ENCODE data around the gene CHD3.
"Not testable (repeated sequence)": the region's sequence is repeated elsewhere in the genome, so short reads cannot be mapped to it uniquely, and the experiment has no call there.

The CHD3 gene

GRCh38 chr17:7850701-7851437 lies 37.7 kb upstream of the CHD3 start:
- DNase-seq, result no peak

GRCh38 chr17:7851438-7852261 lies 36.9 kb upstream of the CHD3 start:
- DNase-seq, result peak; percentile 92

GRCh38 chr17:7852262-7852670 lies 36.3 kb upstream of the CHD3 start:
- DNase-seq, result no peak

GRCh38 chr17:7852919-7853690 lies 35.5 kb upstream of the CHD3 start:
- no peak for DNase-seq

- no peak for DNase-seq
These were observed 34.9 kb upstream of the CHD3 start for GRCh38 chr17:7853691-7854038.

- DNase-seq, result no peak
These were observed 34.4 kb upstream of the CHD3 start for GRCh38 chr17:7854078-7854777.

GRCh38 chr17:7854851-7855659 lies 33.5 kb upstream of the CHD3 start, which contains the start of gene TMEM88:
TMEM88 (plus strand) TSS chr17:7855066; CDS start chr17:7855075, 9 bp downstream.
- peak; percentile 61 for DNase-seq

GRCh38 chr17:7855660-7856010 lies 33.0 kb upstream of the CHD3 start:
- peak; percentile 43 for DNase-seq

- peak; percentile 81 for DNase-seq
These were observed 32.4 kb upstream of the CHD3 start for GRCh38 chr17:7856011-7856810.

GRCh38 chr17:7856811-7857712 lies 31.5 kb upstream of the CHD3 start, which contains the start of gene NAA38:
NAA38 (minus strand) TSS chr17:7857559; CDS start chr17:7857463, 96 bp downstream.
- DNase-seq, result peak; percentile 99

- DNase-seq, result peak; percentile 93
These were observed 30.7 kb upstream of the CHD3 start, which contains the start of gene CYB5D1 for GRCh38 chr17:7857713-7858521. CYB5D1 (plus strand) TSS chr17:7858003; CDS start chr17:7858135, 132 bp downstream.

- DNase-seq, result peak; percentile 60
These were observed 30.1 kb upstream of the CHD3 start for GRCh38 chr17:7858522-7858810.

- no peak for DNase-seq
These were observed 29.6 kb upstream of the CHD3 start for GRCh38 chr17:7859028-7859427.

GRCh38 chr17:7862692-7863437 lies 25.7 kb upstream of the CHD3 start:
- DNase-seq, result peak; percentile 67

- DNase-seq, result not testable (repeated sequence)
These were observed 24.2 kb upstream of the CHD3 start for GRCh38 chr17:7864384-7864783.

GRCh38 chr17:7864995-7865650 lies 23.5 kb upstream of the CHD3 start:
- DNase-seq, result no peak

GRCh38 chr17:7867881-7868329 lies 20.7 kb upstream of the CHD3 start:
- no peak for DNase-seq

- no peak for DNase-seq
These were observed 15.5 kb upstream of the CHD3 start for GRCh38 chr17:7873051-7873450.

Data from right hindlimb (tissue), 1 donor.